K562 (cell line): ENCODE measurements around the gene TMEM95. TPM values are rescaled to one million over a fixed set of nuclear protein-coding genes. Genes with fewer than 3 reads are reported as not detected.

Source experiments
- ELF2 ChIP-seq: fragments of 250-450 bp; sonication (Bioruptor Pico); IDR thresholded peaks from 2 replicates; pipeline ENCODE4 v1.5.0; 2021; ENCODE audit warnings: mild to moderate bottlenecking
- HDAC8 ChIP-seq: fragments of 450-650 bp; IDR thresholded peaks from 2 replicates; pipeline ENCODE4 v1.6.1; 2016; ENCODE audit warnings: mild to moderate bottlenecking, missing genetic modification characterization, moderate library complexity, missing compliant biosample characterization
- HMG20A ChIP-seq: fragments of 450-650 bp; formaldehyde crosslinking; conservative IDR thresholded peaks from 2 replicates; pipeline ENCODE4 v1.4.0; 2020; ENCODE audit warnings: mild to moderate bottlenecking, mixed read lengths
- HOXB6 ChIP-seq: fragments of 250-450 bp; sonication (Bioruptor Pico); IDR thresholded peaks from 2 replicates; pipeline ENCODE4 v1.5.1; 2022; ENCODE audit warnings: mild to moderate bottlenecking, borderline replicate concordance
- ILF3 ChIP-seq: fragments of 450-650 bp; IDR thresholded peaks from 2 replicates; pipeline ENCODE4 v1.6.1; 2018; ENCODE audit warnings: antibody characterized with exemption, mild to moderate bottlenecking, moderate library complexity, borderline replicate concordance
- NFRKB ChIP-seq: fragments of 450-650 bp; IDR thresholded peaks from 2 replicates; pipeline ENCODE4 v1.6.1; 2016; ENCODE audit warnings: low read depth
- TAL1 ChIP-seq: fragments of 450-650 bp; IDR thresholded peaks from 2 replicates; pipeline ENCODE4 v1.6.1; 2016; ENCODE audit warnings: mild to moderate bottlenecking
- ZNF121 ChIP-seq: sonication (generic); formaldehyde crosslinking; conservative IDR thresholded peaks from 2 replicates; pipeline ENCODE4 v1.8.0; 2022; ENCODE audit warnings: missing genetic modification reagents
- polyA plus RNA-seq, 8 experiments: library from polyadenylated mRNA; depleted of rRNA in 4 of 8; stranded (reverse) in 5 of 8; unstranded in 3 of 8; fragments of >200 nt; fragmentation: Nextera tagmentation in 2 of 8; fragmentation: Illumina TruSeq in 1 of 8; extraction: Ambion mirVana in 2 of 8; extraction: Trizol in 1 of 8; gene quantifications; 2 replicates each; pipeline versions ENCODE4 v1.2.1 to v1.2.3, GENCODE V29; 2011 to 2014; ENCODE audit warnings: inconsistent platforms in 1 of 8, missing spikeins in 1 of 8
- total RNA-seq, 7 experiments: library from RNA; depleted of rRNA in 6 of 7; stranded (reverse); fragments of >200 nt in 6 of 7; fragmentation: Illumina TruSeq in 2 of 7; extraction: Trizol in 2 of 7; gene quantifications; 2 replicates each; pipeline versions ENCODE4 v1.2.1 to v1.2.3, GENCODE V29; 2011 to 2021; ENCODE audit warnings: low replicate concordance in 1 of 7
- TF ChIP-seq, protein P1 (sequence below): fragments of 450-650 bp; IDR thresholded peaks from 2 replicates; pipeline ENCODE4 v1.6.1; 2016; ENCODE audit warnings: low read depth
- TF ChIP-seq, protein P2 (sequence below): fragments of 450-650 bp; IDR thresholded peaks from 2 replicates; pipeline ENCODE4 v1.6.1; 2018; ENCODE audit not compliant: partially characterized antibody
- TF ChIP-seq, protein P3 (sequence below): fragments of 450-650 bp; IDR thresholded peaks from 2 replicates; pipeline ENCODE4 v1.6.1; 2014; ENCODE audit warnings: low read depth, mild to moderate bottlenecking, moderate library complexity, borderline replicate concordance

TMEM95 gene
- total and polyA plus RNA-seq, 9 of the 15 experiments (the other 6 are each of a cell fraction or from before 2014, with no cell fraction given), result not detected

DNA sequence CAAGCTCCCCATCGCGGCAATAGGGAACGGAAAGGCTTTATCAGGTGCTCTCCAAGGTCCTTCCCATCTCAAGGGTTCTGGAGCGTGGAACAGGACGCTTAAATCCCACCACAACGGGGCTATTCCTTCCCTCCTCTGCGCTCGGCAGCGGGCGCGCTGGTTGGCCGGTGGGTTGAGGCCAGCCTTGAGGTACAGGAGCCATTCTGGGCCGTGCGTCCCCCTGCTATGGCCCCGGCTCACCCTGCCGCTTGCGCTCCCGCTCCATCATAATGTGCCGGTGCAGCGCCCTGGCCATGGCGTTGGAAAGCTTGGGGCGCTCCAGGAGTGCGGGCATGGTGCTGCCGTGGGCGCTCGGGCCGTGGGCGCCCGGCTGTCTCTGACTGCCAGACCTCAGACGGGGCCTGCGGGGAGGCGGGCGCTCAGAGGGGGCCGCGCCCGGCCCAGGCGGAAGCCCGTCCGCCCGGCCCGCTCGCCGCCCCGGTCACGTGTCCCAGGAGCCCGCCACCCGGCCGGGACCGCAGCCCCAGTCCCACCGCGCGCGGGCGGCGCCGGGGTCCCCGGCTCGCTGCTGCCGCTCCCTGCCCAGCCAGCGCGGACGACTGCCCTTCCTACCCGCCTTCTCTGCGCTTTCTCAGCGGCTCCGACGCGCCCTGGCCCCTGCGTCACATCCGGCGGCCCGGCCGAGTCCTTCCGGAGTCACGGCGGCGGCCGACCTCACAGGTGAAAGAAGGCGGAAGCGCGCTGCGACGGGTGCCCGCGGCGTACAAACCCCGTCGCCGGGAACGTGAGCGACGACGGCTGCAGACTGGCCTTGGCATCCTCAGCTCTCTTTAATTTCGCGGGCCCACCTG is 40.0 kb upstream of the TMEM95 start, which contains the start of gene GPS2 (continued):
- TF ChIP-seq, protein P1, sequence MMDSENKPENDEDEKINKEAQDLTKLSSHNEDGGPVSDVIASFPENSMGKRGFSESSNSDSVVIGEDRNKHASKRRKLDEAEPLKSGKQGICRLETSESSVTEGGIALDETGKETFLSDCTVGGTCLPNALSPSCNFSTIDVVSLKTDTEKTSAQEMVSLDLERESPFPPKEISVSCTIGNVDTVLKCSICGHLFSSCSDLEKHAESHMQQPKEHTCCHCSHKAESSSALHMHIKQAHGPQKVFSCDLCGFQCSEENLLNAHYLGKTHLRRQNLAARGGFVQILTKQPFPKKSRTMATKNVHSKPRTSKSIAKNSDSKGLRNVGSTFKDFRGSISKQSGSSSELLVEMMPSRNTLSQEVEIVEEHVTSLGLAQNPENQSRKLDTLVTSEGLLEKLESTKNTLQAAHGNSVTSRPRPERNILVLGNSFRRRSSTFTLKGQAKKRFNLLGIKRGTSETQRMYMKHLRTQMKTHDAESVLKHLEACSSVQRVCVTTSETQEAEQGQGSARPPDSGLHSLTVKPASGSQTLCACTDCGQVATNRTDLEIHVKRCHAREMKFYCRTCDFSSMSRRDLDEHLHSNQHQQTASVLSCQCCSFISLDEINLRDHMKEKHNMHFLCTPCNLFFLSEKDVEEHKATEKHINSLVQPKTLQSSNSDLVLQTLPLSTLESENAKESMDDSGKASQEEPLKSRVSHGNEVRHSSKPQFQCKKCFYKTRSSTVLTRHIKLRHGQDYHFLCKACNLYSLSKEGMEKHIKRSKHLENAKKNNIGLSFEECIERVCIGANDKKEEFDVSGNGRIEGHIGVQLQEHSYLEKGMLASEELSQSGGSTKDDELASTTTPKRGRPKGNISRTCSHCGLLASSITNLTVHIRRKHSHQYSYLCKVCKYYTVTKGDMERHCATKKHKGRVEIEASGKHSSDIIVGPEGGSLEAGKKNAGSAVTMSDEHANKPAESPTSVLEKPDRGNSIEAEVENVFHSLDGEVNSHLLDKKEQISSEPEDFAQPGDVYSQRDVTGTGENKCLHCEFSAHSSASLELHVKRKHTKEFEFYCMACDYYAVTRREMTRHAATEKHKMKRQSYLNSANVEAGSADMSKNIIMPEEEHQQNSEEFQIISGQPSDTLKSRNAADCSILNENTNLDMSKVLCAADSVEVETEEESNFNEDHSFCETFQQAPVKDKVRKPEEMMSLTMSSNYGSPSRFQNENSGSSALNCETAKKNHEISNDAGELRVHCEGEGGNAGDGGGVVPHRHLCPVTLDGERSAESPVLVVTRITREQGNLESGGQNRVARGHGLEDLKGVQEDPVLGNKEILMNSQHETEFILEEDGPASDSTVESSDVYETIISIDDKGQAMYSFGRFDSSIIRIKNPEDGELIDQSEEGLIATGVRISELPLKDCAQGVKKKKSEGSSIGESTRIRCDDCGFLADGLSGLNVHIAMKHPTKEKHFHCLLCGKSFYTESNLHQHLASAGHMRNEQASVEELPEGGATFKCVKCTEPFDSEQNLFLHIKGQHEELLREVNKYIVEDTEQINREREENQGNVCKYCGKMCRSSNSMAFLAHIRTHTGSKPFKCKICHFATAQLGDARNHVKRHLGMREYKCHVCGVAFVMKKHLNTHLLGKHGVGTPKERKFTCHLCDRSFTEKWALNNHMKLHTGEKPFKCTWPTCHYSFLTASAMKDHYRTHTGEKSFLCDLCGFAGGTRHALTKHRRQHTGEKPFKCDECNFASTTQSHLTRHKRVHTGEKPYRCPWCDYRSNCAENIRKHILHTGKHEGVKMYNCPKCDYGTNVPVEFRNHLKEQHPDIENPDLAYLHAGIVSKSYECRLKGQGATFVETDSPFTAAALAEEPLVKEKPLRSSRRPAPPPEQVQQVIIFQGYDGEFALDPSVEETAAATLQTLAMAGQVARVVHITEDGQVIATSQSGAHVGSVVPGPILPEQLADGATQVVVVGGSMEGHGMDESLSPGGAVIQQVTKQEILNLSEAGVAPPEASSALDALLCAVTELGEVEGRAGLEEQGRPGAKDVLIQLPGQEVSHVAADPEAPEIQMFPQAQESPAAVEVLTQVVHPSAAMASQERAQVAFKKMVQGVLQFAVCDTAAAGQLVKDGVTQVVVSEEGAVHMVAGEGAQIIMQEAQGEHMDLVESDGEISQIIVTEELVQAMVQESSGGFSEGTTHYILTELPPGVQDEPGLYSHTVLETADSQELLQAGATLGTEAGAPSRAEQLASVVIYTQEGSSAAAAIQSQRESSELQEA, result peak; percentile 92
- TF ChIP-seq ILF3, result no peak
- TF ChIP-seq TAL1, result no peak
- peak; percentile 92 for TF ChIP-seq ELF2 (CRISPR knock-in tag)
- TF ChIP-seq NFRKB, result 0 out of 2 replicates have a peak, but pooled peaks have one; percentile 41
- TF ChIP-seq HMG20A (CRISPR knock-in tag), result no peak
- TF ChIP-seq, protein P2, sequence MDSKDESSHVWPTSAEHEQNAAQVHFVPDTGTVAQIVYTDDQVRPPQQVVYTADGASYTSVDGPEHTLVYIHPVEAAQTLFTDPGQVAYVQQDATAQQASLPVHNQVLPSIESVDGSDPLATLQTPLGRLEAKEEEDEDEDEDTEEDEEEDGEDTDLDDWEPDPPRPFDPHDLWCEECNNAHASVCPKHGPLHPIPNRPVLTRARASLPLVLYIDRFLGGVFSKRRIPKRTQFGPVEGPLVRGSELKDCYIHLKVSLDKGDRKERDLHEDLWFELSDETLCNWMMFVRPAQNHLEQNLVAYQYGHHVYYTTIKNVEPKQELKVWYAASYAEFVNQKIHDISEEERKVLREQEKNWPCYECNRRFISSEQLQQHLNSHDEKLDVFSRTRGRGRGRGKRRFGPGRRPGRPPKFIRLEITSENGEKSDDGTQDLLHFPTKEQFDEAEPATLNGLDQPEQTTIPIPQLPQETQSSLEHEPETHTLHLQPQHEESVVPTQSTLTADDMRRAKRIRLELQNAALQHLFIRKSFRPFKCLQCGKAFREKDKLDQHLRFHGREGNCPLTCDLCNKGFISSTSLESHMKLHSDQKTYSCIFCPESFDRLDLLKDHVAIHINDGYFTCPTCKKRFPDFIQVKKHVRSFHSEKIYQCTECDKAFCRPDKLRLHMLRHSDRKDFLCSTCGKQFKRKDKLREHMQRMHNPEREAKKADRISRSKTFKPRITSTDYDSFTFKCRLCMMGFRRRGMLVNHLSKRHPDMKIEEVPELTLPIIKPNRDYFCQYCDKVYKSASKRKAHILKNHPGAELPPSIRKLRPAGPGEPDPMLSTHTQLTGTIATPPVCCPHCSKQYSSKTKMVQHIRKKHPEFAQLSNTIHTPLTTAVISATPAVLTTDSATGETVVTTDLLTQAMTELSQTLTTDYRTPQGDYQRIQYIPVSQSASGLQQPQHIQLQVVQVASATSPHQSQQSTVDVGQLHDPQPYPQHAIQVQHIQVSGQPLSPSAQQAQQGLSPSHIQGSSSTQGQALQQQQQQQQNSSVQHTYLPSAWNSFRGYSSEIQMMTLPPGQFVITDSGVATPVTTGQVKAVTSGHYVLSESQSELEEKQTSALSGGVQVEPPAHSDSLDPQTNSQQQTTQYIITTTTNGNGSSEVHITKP, result no peak
- TF ChIP-seq ZNF121 (CRISPR knock-in tag), result no peak
- TF ChIP-seq HOXB6 (CRISPR knock-in tag), result no peak
- no peak for TF ChIP-seq HDAC8 (tag)
- TF ChIP-seq, protein P3, sequence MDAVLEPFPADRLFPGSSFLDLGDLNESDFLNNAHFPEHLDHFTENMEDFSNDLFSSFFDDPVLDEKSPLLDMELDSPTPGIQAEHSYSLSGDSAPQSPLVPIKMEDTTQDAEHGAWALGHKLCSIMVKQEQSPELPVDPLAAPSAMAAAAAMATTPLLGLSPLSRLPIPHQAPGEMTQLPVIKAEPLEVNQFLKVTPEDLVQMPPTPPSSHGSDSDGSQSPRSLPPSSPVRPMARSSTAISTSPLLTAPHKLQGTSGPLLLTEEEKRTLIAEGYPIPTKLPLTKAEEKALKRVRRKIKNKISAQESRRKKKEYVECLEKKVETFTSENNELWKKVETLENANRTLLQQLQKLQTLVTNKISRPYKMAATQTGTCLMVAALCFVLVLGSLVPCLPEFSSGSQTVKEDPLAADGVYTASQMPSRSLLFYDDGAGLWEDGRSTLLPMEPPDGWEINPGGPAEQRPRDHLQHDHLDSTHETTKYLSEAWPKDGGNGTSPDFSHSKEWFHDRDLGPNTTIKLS, result 0 out of 2 replicates have a peak, but pooled peaks have one; percentile 42
